Mucosa of gallbladder (tissue), 1 donor: ENCODE results near the gene PNCK. TPM values are rescaled to one million over a fixed set of nuclear protein-coding genes. Genes with fewer than 3 reads are reported as not detected.

Experiments used
- DNase-seq: peaks from one replicate; pipeline ENCODE4 v3.0.0-alpha.2; 2020; ENCODE audit warnings: low spot score
- total RNA-seq: library from RNA; stranded (reverse); gene quantifications from one replicate; pipeline ENCODE4 v1.2.1, GENCODE V29; 2021
- donor health status: DM: no; HTN: no; CAD: no.

PNCK gene
- total RNA-seq, 1 donor from 2014 or later, result 28.3 TPM

DNA sequence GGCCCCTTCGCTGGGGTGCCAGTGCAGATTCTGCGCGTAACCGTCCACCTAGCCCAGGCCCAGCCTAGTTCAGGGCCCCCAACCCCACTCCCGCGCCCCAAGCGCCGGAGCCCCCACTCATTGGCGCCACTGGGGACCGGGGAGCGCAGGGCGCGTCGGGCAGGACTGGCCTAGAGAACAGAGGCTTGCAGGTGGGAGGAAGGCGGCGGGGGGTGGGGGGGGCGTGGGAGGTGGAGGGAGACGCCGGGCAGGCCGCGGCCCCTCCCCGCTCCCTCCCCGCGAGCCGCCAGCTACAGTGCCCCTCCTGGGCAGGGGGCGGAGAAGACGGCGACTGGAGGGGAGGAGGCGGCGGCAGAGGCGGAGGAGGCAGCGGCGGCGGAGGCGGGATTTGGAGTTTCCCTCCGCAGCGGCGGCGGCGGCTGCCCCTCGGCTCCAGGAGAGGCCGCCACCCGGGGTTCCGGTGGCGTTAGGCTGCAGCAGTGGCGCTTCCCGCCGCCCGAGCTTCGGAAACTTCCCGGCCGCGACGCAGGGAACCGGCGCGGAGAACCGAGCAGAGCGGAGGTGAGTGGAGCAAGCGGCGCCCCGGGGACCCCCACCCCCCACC is 31.5 kb downstream of the PNCK start:
- DNase-seq, result no peak

DNA sequence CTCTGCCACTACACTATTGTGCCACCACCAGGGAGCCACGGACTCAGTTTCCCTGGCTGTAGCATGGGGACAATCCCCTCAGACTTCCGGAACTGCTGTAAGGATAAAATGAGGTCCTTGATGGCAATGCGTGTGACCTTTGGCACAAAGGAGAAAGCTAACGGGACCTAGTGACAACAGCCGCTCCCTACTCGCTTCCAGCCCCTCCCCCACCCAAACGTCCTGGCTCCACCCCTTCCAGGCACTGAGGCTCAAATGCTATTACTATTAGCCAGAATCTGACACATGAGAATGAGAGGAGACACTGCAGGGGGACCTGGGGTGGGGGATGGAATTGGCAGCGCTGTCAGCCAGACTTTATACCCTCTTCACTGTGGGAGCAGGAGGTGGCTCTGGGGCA is 32.0 kb downstream of the PNCK start:
- no peak for DNase-seq

GRCh38 chrX:153640736-153641575 is 32.7 kb downstream of the PNCK start:
- no peak for DNase-seq

DNA sequence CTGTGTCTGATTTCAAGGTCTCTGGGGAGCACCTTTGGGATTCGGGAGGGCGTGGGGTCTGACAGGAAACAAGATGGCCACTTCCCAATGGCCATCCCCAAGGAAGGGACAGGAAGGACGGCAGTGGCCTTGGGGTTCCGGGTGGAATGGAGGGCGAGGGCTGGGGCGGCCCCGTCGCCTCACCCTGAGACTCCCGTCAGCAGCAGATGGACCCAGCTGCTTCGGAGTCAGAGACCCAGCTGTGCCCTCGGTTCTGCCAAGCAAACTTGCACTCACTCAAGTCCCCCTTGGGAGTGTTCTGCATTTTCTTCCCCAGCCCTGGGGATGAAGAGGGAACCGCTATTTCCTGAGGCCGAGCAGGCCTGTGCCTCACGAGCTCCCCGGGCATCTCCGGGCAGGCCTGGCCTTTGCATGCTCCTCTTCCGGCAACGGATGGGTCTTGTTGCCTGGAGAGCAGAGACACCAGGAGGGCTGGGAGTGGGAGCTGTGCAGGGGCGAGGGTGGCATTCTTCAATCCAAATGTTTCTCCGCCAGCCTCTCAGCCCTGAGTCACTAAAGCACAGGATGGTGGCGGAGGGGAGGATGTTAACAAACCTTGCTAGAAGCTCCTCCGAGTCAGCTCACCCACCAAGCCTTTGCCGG is 33.4 kb downstream of the PNCK start:
- no peak for DNase-seq

DNA sequence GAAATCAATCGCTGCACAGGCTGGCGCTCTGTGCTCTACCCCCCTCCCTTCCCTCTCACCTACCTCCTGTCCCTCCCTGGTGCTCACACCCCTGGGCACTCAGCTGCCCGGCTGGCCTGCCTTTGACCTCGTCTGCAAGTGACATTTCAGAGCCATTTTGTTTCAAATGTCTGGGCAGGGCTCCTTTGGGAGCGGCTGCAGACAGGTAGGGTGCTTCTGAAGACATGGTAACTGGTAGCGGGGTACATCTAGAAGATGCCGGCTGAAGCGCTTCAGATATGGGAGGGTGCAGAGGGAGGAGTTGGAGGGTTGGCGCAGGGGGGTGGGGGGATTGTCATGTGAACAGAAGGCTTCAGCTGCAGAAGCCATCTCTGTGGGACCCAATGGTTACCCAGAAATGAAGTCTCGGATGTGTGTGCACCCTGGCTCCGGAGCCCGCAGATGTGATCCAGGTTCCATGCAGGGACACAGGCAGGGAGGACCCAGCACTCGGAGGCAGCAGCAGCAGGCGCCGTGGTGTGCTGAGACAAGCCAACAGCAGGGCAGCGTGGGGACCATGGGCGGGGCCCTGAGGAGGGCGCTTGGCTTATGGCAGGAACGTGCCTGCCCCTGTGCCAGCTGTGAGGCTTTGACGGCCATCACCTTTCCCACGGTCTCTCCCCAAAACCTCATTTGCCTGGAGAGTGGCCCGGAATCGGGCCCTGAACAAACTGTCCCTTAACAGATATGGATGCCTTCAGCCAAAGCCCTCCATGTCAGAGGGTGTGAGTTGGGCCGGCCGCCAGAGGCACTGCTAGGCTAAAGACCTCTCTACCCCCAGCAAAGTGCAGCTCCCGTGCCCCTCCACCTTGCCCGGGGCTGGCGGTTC is 34.2 kb downstream of the PNCK start:
- no peak for DNase-seq

GRCh38 chrX:153638436-153639176 is 35.0 kb downstream of the PNCK start:
- DNase-seq, result no peak

- DNase-seq, result no peak
Measured at GRCh38 chrX:153638041-153638371, 35.6 kb downstream of the PNCK start.

GRCh38 chrX:153637121-153638040 is 36.2 kb downstream of the PNCK start:
- DNase-seq, result no peak

GRCh38 chrX:153636716-153637115 is 36.9 kb downstream of the PNCK start:
- DNase-seq, result no peak

GRCh38 chrX:153635788-153636668 is 37.6 kb downstream of the PNCK start:
- no peak for DNase-seq

DNA sequence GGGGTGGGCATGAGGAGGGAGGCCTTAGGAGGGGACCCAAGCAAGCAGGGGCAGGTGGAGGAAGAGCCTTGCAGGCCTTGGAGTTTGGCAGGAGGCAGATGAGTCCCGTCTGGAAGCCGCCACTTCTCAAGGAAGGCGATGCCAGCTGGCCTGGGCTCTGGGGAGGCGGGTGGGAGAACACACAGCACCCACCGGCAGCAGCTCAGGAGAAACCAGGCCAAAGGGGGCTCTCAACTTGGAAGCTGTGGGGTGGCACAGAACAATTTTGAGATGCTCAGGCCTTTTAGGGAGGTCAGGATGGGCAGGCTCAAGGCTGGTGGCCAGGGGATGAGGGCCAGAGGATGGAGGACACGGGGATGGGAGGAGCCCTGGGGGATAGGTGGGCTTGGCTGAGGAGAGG is 38.2 kb downstream of the PNCK start:
- no peak for DNase-seq

DNA sequence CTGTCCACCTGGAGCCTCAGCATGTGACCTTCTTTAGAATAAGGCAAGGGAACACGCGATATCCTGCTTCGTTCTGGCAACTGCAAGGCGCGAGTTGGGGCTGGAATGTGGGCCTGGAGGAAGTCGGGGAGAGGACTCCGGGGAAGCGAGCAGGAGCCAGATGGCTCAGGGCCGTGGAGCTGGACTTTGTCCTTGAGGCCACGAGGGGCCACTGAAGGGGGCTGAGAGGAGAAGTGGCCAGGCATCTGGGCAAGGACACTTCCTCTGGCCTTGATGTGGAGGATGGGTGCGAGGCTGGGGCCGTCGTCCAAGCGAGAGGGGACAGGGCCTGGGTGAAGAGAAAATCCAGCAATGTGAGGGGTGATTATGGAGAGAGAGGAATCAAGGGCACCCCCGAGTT is 38.8 kb downstream of the PNCK start:
- no peak for DNase-seq

DNA sequence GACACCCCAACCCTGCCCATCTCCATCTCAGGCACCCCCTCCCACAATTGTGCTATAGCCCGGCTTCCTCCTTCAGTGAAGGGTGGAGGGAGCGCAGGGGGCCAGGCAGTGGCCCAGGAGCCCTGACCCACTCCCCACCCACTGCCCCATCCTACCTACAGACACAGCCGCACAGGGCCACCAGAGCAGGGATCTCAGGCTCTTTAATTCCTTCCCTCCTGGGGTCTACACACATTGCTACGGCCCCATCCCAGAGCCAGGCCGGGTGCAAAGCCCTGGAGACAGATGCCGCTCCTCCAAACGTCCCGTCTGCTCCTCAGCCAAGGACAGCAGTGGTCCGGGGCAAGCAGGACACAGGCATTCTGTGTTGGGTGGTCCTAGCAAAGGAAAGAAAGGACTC is 39.4 kb downstream of the PNCK start:
- DNase-seq, result no peak

- DNase-seq, result no peak
Measured at GRCh38 chrX:153633607-153634180, 39.9 kb downstream of the PNCK start.

DNA sequence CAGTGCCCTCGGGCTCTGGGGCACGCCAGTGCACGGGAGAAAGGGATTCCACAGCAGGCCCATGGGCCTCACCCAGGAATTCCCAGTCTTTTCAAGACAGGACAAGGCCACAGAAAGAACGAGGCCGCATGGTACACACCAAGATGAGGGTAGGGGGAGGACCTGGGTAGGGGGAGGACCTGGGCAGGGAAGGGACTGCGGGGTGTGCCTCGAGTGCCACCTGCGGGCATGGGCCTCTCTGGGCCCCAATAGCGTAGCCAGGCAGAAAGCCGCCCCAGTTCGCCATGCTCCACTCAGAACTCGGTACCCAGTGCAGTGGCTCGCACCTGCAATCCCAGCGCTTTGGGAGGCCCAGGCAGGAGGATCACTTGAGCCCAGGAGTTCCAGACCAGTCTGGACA is 40.6 kb downstream of the PNCK start:
- DNase-seq, result no peak

DNA sequence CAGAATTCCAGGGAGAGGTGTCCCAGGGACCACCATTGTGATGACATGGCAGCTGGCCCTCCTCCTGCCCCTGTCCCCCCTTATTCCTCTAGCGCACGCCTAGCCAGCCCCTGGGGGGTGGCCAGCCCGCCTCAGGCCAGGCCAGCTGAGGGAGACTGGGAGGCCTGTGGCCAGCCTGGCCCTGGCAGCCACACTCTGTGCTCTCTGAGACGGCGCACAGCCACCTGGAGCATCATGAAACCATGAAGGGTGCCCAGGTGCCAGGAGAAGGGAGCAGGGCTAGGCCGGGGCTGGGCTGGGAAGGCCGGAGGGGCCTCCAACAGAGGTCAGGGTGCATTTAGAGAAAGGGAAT is 41.0 kb downstream of the PNCK start:
- no peak for DNase-seq

- DNase-seq, result no peak
Measured at GRCh38 chrX:153631907-153632594, 41.6 kb downstream of the PNCK start.

DNA sequence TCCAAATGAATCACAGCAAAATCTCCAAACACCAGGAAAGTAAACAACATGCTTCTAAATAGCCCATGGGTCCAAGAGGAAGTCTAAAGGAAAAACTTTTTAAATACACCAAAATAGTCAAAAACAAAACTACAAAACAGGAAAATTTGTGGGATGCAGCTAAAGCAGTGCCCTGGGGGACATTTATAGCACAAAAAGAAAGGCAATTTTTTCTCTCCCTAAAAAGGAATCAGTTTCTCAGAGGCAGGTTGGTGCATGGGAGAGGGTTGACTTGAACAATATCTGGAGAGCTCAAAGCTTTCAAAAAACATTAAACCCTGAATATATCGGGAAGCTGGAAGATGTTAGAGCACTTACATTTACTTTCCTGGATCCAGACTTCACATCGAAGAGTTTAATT is 42.3 kb downstream of the PNCK start:
- DNase-seq, result no peak

- DNase-seq, result no peak
Measured at GRCh38 chrX:153628665-153629064, 44.9 kb downstream of the PNCK start.
